GM18868 (cell line): ENCODE measurements around the gene PARM1.

Experiments
- ATAC-seq: cut with Tn5 transposase; IDR thresholded peaks from one replicate; pipeline ENCODE4 v1.9.1; 2021; ENCODE audit warnings: mild to moderate bottlenecking, moderate library complexity; ENCODE audit not compliant: unreplicated experiment

PARM1 gene, protein sequence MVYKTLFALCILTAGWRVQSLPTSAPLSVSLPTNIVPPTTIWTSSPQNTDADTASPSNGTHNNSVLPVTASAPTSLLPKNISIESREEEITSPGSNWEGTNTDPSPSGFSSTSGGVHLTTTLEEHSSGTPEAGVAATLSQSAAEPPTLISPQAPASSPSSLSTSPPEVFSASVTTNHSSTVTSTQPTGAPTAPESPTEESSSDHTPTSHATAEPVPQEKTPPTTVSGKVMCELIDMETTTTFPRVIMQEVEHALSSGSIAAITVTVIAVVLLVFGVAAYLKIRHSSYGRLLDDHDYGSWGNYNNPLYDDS

GRCh38 chr4:74932832-74933561 is at the start of gene PARM1:
TSS of gene PARM1 (plus strand) at chr4:74933116. CDS start at chr4:74933328, 212 bp downstream.
- peak; percentile 71 for ATAC-seq

GRCh38 chr4:74884266-74884665 is 48.6 kb upstream of the PARM1 start:
- no peak for ATAC-seq

- no peak for ATAC-seq
These were observed 46.4 kb upstream of the PARM1 start for GRCh38 chr4:74886484-74886883.

- no peak for ATAC-seq
These were observed 42.6 kb upstream of the PARM1 start for GRCh38 chr4:74890341-74890740.

DNA sequence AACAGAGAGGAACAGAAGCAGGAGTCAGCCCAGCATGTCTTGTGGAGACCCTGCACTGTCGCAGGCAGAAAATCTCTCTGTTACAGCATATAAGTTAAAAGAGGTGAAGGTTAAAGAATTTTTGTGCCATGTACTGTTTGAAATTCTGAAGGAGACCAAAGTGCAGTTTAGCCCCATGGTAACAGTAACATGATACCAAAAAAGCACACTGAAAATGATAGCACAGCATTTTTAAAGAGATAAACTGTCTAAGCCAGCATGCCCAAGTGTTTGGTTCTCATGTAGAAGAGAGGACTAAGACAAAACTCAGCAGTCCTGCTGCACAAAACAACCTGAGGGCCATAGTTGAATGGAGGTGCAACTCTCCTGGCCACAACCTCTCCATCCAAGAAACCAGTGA is 41.9 kb upstream of the PARM1 start:
- no peak for ATAC-seq

- no peak for ATAC-seq
These were observed 39.7 kb upstream of the PARM1 start for GRCh38 chr4:74893171-74893570.

DNA sequence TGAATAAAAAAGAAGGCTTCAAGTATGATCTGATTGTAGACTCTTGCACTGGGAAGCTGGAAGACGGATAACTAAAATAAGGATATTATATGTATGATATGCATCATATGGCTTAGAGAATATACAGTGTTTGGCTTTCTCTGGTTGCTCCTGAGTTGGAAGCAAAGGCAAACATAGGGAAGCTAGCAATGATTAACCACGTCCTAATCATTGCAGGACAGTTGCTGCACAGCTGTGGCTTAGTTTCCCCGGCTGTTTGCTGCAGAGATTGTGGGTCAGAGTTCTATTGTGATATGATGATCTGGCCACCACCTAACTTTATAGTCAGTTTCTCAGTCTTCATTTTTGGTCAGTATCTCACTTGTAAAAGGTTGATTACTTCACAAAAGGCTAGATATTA is 36.3 kb upstream of the PARM1 start:
- no peak for ATAC-seq

- no peak for ATAC-seq
These were observed 35.5 kb upstream of the PARM1 start for GRCh38 chr4:74897386-74897785.

- no peak for ATAC-seq
These were observed 32.1 kb upstream of the PARM1 start for GRCh38 chr4:74900862-74901261.

- no peak for ATAC-seq
These were observed 28.3 kb upstream of the PARM1 start for GRCh38 chr4:74904509-74905065.

- ATAC-seq: no peak
These were observed 26.1 kb upstream of the PARM1 start for GRCh38 chr4:74906771-74907170.

- ATAC-seq: peak; percentile 63
These were observed 13.1 kb upstream of the PARM1 start for GRCh38 chr4:74919783-74920182.

GRCh38 chr4:74920704-74921103 is 12.2 kb upstream of the PARM1 start:
- ATAC-seq: peak; percentile 44

GRCh38 chr4:74921490-74921889 is 11.4 kb upstream of the PARM1 start:
- ATAC-seq: no peak

DNA sequence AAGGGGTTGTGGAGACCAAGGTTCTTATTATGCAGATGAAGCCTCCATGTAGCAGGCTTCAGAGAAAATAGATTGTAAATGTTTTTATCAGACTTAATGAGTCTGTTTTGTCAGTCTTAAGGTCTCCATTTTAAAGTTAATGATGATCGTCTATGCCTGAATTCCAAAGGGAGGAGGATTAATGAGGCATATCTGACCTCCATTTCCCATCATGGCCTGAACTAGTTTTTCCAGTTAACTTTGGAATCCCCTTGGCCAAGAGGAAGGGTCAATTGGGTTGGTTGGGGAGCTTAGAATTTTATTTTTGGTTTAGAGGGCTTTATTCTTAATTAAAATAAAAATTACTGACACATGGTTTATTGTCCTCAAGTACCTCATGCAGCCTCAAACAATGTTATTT is 6.9 kb upstream of the PARM1 start:
- ATAC-seq: no peak

GRCh38 chr4:74930162-74930561 is 2.8 kb upstream of the PARM1 start:
- peak; percentile 65 for ATAC-seq

DNA sequence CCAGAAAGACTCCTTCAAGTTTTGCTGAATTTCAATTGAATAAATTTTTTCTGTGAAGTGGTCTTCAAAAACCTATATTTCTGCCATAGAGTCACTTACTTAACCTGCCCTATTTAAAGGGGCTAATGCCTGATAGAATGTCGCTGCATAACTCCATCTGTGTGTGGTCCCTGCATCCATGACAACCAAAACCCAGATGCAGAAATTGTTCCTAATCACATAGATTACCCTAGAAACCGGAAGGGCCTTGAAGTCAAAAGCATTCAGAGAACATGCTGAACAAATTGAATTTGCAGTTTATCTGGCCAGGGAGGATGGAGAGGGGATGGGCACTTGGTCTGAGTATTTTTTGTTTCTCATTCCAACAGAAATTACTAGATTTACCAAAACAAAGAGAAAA is 1.5 kb upstream of the PARM1 start:
- no peak for ATAC-seq

GRCh38 chr4:74932010-74932409 is 906 bp upstream of the PARM1 start:
- ATAC-seq: no peak

- no peak for ATAC-seq
These were observed 673 bp downstream of the PARM1 start for GRCh38 chr4:74933562-74934015.

- ATAC-seq: no peak
These were observed 1.3 kb downstream of the PARM1 start for GRCh38 chr4:74934016-74934831.

DNA sequence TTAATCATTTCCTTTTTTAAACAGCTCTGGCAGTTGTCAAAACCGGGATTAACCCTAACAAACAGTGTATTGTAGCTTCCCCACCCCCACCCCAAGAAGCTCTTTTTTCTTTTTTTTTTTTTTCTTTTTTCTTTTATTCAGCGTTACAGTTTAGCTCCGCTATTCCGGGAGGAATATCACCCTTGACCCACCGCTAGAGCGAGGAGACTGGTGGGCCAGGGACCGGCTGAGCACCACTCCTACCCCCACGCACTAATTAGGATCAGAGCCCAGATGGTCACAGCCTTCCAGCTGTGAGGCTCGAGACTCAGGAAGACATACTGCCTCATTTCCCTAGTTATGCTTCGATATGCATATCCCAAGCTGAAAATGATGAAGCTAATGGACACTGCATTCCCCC is 2.0 kb downstream of the PARM1 start:
- no peak for ATAC-seq
